HL-60/S4 treated with retinoic acid at 250 ng/mL for 4 days and 3 days (cell line): ENCODE measurements around the gene ELAVL3.
"Not testable (repeated sequence)": the region's sequence is repeated elsewhere in the genome, so short reads cannot be mapped to it uniquely, and the experiment has no call there.

Experiments
- in situ Hi-C: fragments of 300-500 bp; cut with MboI; formaldehyde crosslinking; loops from 2 replicates; pipeline ENCODE4 v1.7.0; 2022; ENCODE audit warnings: low sequenced_read_pairs

Gene ELAVL3

DNA sequence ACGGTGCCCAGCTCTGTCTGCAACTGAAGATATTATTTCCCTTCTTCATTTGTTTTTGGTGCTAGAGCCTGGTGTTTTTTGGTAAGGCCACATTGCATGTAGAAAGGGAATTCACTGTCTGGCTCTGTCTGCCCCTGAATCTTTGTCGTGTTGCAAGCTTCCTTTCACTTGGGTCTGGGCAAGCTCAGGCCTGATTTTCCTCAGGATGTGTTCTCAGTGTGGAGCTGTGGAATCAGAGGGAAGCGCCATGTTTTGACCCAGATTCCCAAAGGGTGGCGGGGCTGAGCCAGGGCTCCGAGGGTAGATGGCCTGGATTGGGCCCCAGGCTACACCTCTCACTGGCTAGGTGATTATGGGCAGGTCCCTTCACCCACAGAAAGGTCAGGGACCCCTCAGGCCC, 36.8 kb downstream of the ELAVL3 start:
- in situ Hi-C loops, result loop anchor here (10.0 kb wide), 1 partner anchor 149 kb away; the partner anchor contains the start of gene TSPAN16

- in situ Hi-C loops, result no loop called here
These were observed 42.9 kb downstream of the ELAVL3 start for GRCh38 chr19:11437955-11438354.

DNA sequence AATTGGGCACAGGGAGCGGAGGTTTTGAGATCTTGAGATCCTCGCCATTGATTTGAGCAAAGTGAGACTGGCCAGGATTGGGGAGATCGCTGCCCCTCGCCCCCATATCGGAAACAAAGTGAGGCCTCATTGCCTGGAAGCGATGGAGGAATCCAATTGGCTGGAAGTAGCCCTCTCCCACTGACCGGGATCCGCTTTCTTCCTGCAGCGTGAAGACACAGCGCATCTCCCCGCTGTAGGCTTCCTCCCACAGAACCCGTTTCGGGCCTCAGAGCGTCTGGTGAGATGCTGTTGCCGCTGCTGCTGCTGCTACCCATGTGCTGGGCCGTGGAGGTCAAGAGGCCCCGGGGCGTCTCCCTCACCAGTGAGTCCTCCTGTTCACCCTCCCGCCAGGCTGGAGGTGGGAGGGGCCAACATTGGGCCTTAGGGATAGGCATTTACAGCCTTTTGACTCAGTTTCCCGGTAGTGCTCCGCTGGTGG, 45.0 kb downstream of the ELAVL3 start:
- in situ Hi-C loops, result no loop called here

DNA sequence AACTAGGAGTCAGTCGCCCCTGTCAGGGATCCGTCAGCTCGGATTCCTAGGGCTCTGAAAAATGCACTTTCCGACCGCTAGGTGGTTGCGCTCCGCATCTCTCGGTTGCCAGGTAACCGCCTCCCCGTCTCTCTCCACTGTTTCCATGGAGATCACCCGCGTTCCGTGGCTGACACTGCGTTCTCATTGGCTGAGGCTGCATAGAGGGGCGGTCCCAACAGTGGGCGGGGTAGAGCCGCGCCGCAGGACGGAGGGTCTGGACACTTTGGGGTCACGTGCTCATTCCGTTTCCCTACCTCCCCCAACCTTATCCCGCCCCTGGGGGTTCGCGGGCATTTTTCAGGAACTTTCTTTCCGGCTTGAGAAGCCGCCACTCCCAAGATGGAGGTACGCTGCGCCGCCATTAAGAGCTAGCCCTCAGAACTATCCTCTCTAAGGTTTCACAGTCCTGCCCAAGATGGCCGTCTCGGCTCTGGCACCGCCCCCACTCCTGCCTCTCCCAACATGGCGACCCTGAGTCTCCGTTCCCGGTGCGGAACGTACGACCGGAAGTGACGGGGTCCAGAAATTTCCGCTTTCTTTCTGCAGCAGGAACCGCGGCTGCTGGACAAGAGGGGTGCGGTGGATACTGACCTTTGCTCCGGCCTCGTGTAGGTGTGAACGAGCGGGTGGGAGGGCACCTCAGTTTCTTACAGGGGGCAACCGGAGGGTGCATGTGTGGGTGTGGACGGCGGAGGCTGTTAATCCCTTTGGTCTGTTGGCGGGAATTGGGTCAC, 45.6 kb downstream of the ELAVL3 start, which contains the start of the genes ODAD3 and PRKCSH:
ODAD3 (minus strand) TSS at position 65 of the 776 bp plus-strand sequence. CDS start 105 bp downstream, outside the sequence.
PRKCSH (plus strand) TSS at position 579 of the 776 bp plus-strand sequence. CDS start 483 bp downstream, outside the sequence.
- in situ Hi-C loops, result no loop called here

- in situ Hi-C loops, result no loop called here
These were observed 46.2 kb downstream of the ELAVL3 start for GRCh38 chr19:11434703-11435056.

DNA sequence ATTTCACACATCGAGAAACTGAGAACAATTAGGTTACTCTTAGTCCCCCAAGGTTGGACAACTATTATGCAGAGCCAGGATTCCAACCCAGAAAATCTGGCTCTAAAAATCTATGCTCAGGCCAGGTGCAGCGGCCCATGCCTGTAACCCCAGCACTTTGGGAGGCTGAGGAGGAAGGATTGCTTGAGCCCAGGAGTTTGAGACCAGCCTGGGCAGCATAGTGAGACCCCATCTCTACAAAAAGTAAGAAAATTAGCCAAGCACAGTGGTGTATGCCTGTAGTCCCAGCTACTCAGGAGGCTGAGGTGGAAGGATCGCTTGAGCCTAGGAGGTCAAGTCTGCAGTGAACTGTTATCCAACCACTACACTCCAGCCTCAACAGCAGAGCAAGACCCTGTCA, 47.3 kb downstream of the ELAVL3 start:
- in situ Hi-C loops, result not testable (repeated sequence)

- in situ Hi-C loops, result no loop called here
These were observed 54.2 kb downstream of the ELAVL3 start for GRCh38 chr19:11426656-11427055.

GRCh38 chr19:11425719-11426457, 55.0 kb downstream of the ELAVL3 start:
- in situ Hi-C loops, result no loop called here

- in situ Hi-C loops, result no loop called here
These were observed 57.1 kb downstream of the ELAVL3 start for GRCh38 chr19:11423791-11424181.

- in situ Hi-C loops, result no loop called here
These were observed 57.6 kb downstream of the ELAVL3 start for GRCh38 chr19:11423164-11423790.

- in situ Hi-C loops, result no loop called here
These were observed 58.4 kb downstream of the ELAVL3 start for GRCh38 chr19:11422163-11423065.

- in situ Hi-C loops, result no loop called here
These were observed 59.3 kb downstream of the ELAVL3 start for GRCh38 chr19:11421371-11422098.

DNA sequence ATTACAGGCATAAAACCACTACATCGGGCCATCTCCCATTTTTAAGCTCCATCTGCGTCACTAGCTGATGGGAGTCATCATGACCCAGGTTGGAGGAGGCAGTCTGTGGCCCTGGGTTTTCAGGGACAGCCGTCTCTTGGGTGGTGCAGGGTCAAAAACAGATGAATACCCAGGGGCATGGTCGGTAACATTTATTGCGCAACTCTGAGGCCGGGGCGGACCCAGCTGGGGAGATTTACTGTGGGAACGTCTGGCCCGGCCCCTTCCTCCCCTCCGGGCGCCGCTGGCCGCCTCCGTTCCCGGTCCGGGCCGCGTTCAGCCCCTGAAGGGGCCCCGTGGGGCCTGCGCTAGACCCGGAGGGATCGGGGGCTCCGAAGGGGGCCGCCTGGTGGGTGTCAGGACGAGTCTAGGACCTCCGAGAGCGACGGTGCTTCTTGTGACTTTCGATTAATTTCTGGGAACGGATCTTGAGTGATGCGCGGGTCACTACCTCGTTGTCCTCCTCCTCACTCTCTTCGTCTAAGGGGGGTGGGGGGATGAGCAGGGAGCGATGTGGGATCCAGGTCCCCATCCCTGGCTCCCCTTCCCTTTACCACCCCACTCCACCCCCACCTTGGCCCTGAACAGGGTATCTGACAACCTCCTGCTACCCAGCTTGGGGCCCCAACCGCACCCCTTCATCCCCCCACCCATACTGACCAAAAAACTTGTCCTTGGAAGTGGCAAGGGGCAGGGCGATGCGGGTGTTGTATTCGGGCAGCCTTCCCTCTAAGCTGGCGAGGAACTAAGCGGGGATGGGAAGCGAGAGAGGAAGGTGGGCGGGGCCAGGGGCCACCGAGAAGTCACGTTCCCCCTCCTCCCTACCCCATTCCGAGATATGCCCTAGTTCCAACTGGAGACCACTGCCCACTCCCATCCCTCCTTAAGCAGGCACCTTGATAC, 60.1 kb downstream of the ELAVL3 start:
- in situ Hi-C loops, result no loop called here

DNA sequence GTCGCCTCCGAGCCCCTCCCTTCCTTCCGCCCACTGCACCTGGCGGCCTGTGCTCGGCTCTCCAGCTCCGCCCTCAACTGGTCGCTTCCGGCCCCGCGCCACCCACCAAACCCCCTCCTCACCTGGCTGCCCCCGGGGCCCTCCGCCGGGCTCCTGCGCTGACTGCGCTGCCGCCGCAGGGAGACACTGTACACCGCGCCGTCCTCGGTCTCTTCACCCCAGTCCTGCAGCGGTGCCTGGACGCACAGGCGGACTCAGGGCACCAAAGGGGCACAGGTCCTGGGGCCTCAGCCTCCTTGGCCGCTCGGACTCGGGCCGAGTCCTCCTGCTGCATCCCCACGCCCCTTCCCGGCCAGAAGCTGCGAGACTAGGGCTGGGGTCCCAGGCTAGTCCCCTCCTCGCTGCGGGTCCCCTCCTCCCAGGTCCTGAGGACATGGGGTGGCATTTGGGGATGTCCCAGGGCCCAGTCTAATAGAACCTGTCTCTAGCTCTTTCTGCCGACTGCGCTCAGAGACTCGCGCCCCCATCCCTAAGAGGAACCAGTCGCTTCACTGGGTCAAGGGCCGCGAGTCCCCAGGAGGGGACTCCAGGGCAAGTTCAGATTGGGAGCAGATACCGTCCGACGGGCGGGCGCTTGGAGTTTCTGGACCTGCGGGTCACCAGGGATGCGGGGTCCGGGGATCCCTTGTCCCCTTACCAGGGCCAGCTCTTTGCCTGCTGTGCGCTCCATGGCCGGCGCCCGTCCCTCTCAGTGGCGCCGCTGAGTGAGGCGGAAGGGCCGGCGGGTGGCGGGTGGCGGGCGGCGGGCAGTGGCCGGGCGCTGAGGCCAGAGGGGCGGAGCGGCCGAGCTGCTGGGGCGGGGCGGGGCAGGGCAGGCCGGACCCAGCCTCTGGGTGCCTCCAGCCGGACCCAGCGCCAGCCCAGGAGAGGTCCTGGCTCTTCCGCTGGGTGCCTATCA, 62.0 kb downstream of the ELAVL3 start, which contains the start of gene RGL3:
RGL3 (minus strand) TSS at position 766 of the 958 bp plus-strand sequence; CDS start at position 730, 36 bp downstream.
- in situ Hi-C loops, result no loop called here

DNA sequence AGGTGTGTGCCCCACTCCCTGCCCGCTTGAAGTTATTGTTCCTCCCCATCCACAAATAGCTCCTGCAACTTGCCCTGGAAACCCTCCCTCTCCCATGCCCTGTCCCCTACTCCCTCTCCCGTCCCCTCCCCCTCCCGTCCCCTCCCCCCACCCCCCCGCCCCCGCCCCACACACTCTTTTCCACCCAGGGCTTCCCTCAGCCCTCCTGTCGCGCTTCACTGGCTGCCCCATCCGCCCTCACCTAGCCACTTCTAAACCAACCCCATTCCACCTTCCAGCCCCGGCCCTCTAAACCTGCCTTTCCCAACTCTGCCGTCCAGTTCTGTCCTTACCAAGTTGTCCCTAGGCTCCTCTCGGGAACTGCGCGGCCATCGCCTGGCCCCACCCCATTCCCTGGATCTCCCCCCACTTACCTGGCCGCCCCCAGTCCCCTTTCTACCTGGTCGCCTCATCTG, 62.7 kb downstream of the ELAVL3 start:
- in situ Hi-C loops, result no loop called here

DNA sequence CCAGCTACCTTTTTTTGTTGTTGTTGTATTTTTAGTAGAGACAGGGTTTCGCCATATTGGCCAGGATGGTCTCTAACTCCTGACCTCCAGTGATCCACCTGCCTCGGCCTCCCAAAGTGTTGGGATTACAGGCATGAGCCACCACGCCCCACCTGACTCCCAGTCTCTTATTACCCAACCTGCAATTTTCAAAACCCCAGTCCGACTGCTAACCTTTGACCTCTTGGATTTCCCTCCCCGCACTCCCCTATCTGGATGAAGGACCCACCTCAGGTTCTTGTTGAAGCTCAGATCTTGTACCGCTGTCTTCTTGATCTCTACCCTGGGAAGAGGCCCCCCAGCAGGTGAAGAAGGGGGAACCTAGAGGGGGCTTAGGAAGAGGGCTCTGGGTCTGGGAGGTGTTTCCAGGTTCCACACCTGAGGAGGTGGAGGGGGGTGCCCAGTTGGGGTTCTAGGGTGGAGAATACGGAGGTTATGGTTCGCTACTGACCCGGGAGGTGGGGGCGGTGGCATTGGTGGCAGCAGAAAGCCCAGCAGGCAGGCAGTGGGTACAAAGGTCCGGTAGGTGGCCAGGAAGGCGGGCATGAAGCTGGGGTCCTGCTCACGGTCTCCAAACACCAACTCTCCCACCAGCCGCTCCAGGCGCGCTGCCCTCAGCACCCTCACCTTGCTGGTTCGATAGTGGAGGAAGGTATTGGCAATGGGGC, 64.3 kb downstream of the ELAVL3 start:
- in situ Hi-C loops, result no loop called here

GRCh38 chr19:11414544-11414943, 66.3 kb downstream of the ELAVL3 start:
- in situ Hi-C loops, result no loop called here
